IMR-90 (cell line): ENCODE data around the gene GALNT13. TPM values are rescaled to one million over a fixed set of nuclear protein-coding genes. Genes with fewer than 3 reads are reported as not detected.
A peak's percentile ranks its signal among the peaks of the same experiment; 100 is the strongest.

Experiments
- ATAC-seq: fragments of 200-7000 bp; cut with Tn5 transposase; 2 replicates; pipeline ENCODE4 v1.9.1; 2020; ENCODE audit warnings: low read depth, mild to moderate bottlenecking, moderate library complexity
- BruUV-seq: library from RNA; stranded (reverse); fragments of 400-500 nt; replicated peaks from 2 replicates; lab custom pipeline; 2021; lab: Mats Ljungman, UMichigan
- CTCF ChIA-PET: fragments of 300-600 bp; formaldehyde crosslinking; extraction: SDS; loops from one replicate; lab custom pipeline; 2021; ENCODE audit warnings: antibody characterized with exemption; lab: Yijun Ruan, JAX
- POLR2A ChIA-PET: fragments of 300-600 bp; sonication (Branson Sonifier 250); formaldehyde crosslinking; loops from one replicate; lab custom pipeline; 2022; ENCODE audit warnings: antibody characterized with exemption; ENCODE audit not compliant: unreplicated experiment; lab: Charles Lee
- DNase-seq: peaks from one replicate; pipeline ENCODE4 v3.0.0; 2013
- H2AFZ ChIP-seq: replicated peaks from 2 replicates; pipeline ENCODE3; 2013; ENCODE audit warnings: low read length, mild to moderate bottlenecking; ENCODE audit not compliant: poor library complexity
- H2AK5ac ChIP-seq: 2 replicates; pipeline ENCODE4 v1.6.1; 2013; ENCODE audit warnings: low read depth, low read length, inconsistent platforms
- H2AK9ac ChIP-seq: replicated peaks from 2 replicates; pipeline ENCODE3; 2013; ENCODE audit warnings: mild to moderate bottlenecking, low read depth, low read length, moderate library complexity; ENCODE audit not compliant: poor library complexity
- H2BK120ac ChIP-seq: 2 replicates; pipeline ENCODE4 v1.6.1; 2013; ENCODE audit warnings: low read depth, low read length, inconsistent platforms
- H2BK15ac ChIP-seq: 3 replicates; pipeline ENCODE4 v1.6.1; 2013; ENCODE audit warnings: low read depth, low read length, inconsistent platforms
- H2BK20ac ChIP-seq: 2 replicates; pipeline ENCODE4 v1.6.1; 2013; ENCODE audit warnings: low read depth, mild to moderate bottlenecking, inconsistent platforms, low read length, moderate library complexity
- H2BK5ac ChIP-seq: 2 replicates; pipeline ENCODE4 v1.6.1; 2013; ENCODE audit warnings: mild to moderate bottlenecking, low read depth, low read length, inconsistent platforms; ENCODE audit not compliant: poor library complexity, severe bottlenecking
- H3K14ac ChIP-seq: replicated peaks from 2 replicates; pipeline ENCODE4 v1.6.1; 2013; ENCODE audit warnings: low read depth, low read length, inconsistent platforms
- H3K18ac ChIP-seq: 2 replicates; pipeline ENCODE4 v1.6.1; 2013; ENCODE audit warnings: low read depth, low read length, control low read depth
- H3K23ac ChIP-seq: 2 replicates; pipeline ENCODE4 v1.6.1; 2013; ENCODE audit warnings: low read depth, low read length, inconsistent platforms
- H3K27ac ChIP-seq: 2 replicates; pipeline ENCODE4 v1.5.1; 2013; ENCODE audit warnings: mild to moderate bottlenecking, control low read depth, low read length; ENCODE audit not compliant: insufficient read depth
- H3K27me3 ChIP-seq: 2 replicates; pipeline ENCODE4 v1.6.1; 2013; ENCODE audit warnings: low read length; ENCODE audit not compliant: control insufficient read depth, insufficient read depth
- H3K36me3 ChIP-seq: 2 replicates; pipeline ENCODE4 v1.6.1; 2013; ENCODE audit warnings: low read length, mixed read lengths; ENCODE audit not compliant: control insufficient read depth, insufficient read depth
- H3K4ac ChIP-seq: 2 replicates; pipeline ENCODE4 v1.6.1; 2013; ENCODE audit warnings: low read depth, low read length, inconsistent platforms
- H3K4me1 ChIP-seq: 2 replicates; pipeline ENCODE4 v1.6.1; 2013; ENCODE audit warnings: low read length, mixed read lengths; ENCODE audit not compliant: control insufficient read depth, insufficient read depth
- H3K4me2 ChIP-seq: 2 replicates; pipeline ENCODE4 v1.6.1; 2013; ENCODE audit warnings: low read depth, mild to moderate bottlenecking, control low read depth, low read length, moderate library complexity
- H3K4me3 ChIP-seq: 2 replicates; pipeline ENCODE4 v1.5.1; 2013; ENCODE audit warnings: low read depth, mild to moderate bottlenecking, control low read depth, low read length, moderate library complexity; ENCODE audit not compliant: insufficient read depth
- H3K56ac ChIP-seq: 2 replicates; pipeline ENCODE4 v1.6.1; 2013; ENCODE audit warnings: low read length, inconsistent platforms; ENCODE audit not compliant: insufficient read depth; ENCODE audit errors: extremely low read depth
- H3K79me1 ChIP-seq, 2 experiments: 2 replicates each; pipeline ENCODE4 v1.6.1; 2013; ENCODE audit warnings: low read length in 2 of 2, inconsistent platforms in 1 of 2, low read depth in 1 of 2
- H3K9ac ChIP-seq: 2 replicates; pipeline ENCODE4 v1.6.1; 2013; ENCODE audit warnings: low read depth, low read length, control low read depth
- H3K9me1 ChIP-seq: 2 replicates; pipeline ENCODE4 v1.6.1; 2013; ENCODE audit warnings: low read length, inconsistent platforms; ENCODE audit not compliant: insufficient read depth
- H3K9me3 ChIP-seq: 2 replicates; pipeline ENCODE4 v1.6.1; 2013; ENCODE audit warnings: low read length; ENCODE audit not compliant: control insufficient read depth, insufficient read depth
- H4K20me1 ChIP-seq: 2 replicates; pipeline ENCODE4 v1.6.1; 2013; ENCODE audit warnings: low read length, inconsistent platforms; ENCODE audit not compliant: insufficient read depth
- H4K5ac ChIP-seq: 2 replicates; pipeline ENCODE4 v1.6.1; 2013; ENCODE audit warnings: mild to moderate bottlenecking, low read depth, low read length, control low read depth
- H4K8ac ChIP-seq, 2 experiments: 2 replicates each; pipeline ENCODE4 v1.6.1; 2013; ENCODE audit warnings: low read depth in 2 of 2, low read length in 2 of 2, control low read depth in 1 of 2, inconsistent platforms in 1 of 2
- H4K91ac ChIP-seq: 2 replicates; pipeline ENCODE4 v1.6.1; 2013; ENCODE audit warnings: low read depth, low read length, inconsistent platforms; ENCODE audit not compliant: insufficient read depth
- FOS ChIP-seq: fragments of 150-350 bp; IDR thresholded peaks from 2 replicates; pipeline ENCODE4 v1.6.1; 2016; ENCODE audit warnings: low read depth, low read length
- POLR2A ChIP-seq: IDR thresholded peaks from 2 replicates; pipeline ENCODE4 v1.6.1; 2012; ENCODE audit warnings: mild to moderate bottlenecking, low read depth, low read length
- RAD21 ChIP-seq: IDR thresholded peaks from 2 replicates; pipeline ENCODE4 v1.6.1; 2012; ENCODE audit warnings: low read length, improper control_type of control experiment
- WGBS, 2 experiments: methylation state at CpG; one replicate each; pipeline versions ENCODE4 v1.1.5 to v1.1.7; 2013; ENCODE audit warnings: missing lambda C conversion rate in 2 of 2; ENCODE audit not compliant: insufficient read length in 1 of 2; ENCODE audit errors: extremely low coverage in 2 of 2; 5-methylcytosine and 5-hydroxymethylcytosine counted together
- dilution Hi-C: fragments of 300-500 bp; cut with HindIII; formaldehyde crosslinking; loops from one replicate; pipeline ENCODE4 v1.14.3; 2018; ENCODE audit warnings: low sequenced_read_pairs; ENCODE audit not compliant: unreplicated experiment
- in situ Hi-C: fragments of 300-500 bp; cut with MboI; formaldehyde crosslinking; loops from 3 replicates; pipeline ENCODE4 v1.14.3; 2019; ENCODE audit warnings: low sequenced_read_pairs, inconsistent platforms, mixed read lengths
- intact Hi-C: fragments of 100-400 bp; cut with micrococcal nuclease; formaldehyde crosslinking; loops from 2 replicates; pipeline ENCODE4 v1.10.0; 2022
- polyA plus RNA-seq, 3 experiments: library from polyadenylated mRNA; depleted of rRNA; stranded (reverse); fragments of >200 nt; gene quantifications; 2 replicates each; pipeline ENCODE4 v1.2.3, GENCODE V29; 2012; ENCODE audit warnings: low replicate concordance in 1 of 3
- total RNA-seq: library from RNA; depleted of rRNA; stranded (reverse); fragments of >200 nt; gene quantifications from 2 replicates; pipeline ENCODE4 v1.2.3, GENCODE V29; 2012

The GALNT13 gene
- total and polyA plus RNA-seq, 2 of the 4 experiments (the other 2 are of a cell fraction): 0.03 TPM; not detected in 1

- BruUV-seq: no TSS peak
- Histone ChIP-seq H3K27me3 (no peaks in the 10 kb centered on the region), H4K8ac (no peak overlapping the region), H2AFZ (no peak overlapping the region), H2BK5ac (no peak overlapping the region), H3K4ac (no peak overlapping the region), H3K56ac (no peak overlapping the region), H3K36me3 (no peaks in the 10 kb centered on the region), H3K18ac (no peak overlapping the region), H3K9me3 (peaks cover 8% of the 10 kb centered on the region), H2BK15ac (no peak overlapping the region), H3K4me1 (no peaks in the 10 kb centered on the region), H2BK20ac (no peak overlapping the region), H3K23ac (no peak overlapping the region), H4K20me1 (no peaks in the 10 kb centered on the region), H3K27ac (no peak overlapping the region), H3K9me1 (no peaks in the 10 kb centered on the region), H3K4me2 (no peak overlapping the region), H3K79me1 (no peaks in the 10 kb centered on the region), H2AK9ac (no peak overlapping the region), H4K5ac (no peak overlapping the region), H4K91ac (no peak overlapping the region), H3K14ac (no peak overlapping the region), H2AK5ac (no peak overlapping the region), H3K9ac (no peak overlapping the region), H3K4me3 (no peak overlapping the region), H2BK120ac (no peak overlapping the region)
- intact Hi-C loops (loop anchor here (2.0 to 5.0 kb wide), 2 partner anchors 270 to 502 kb away; no protein-coding TSS in a partner anchor), in situ Hi-C loops (no loop called here), dilution Hi-C loops (no loop called here)
- 1% methylated on average over 23 of the region's 56 CpGs; no CpG with 5 or more reads in 1 of the 2 experiments for WGBS, 2 experiments
- POLR2A ChIA-PET: no interaction called here
- CTCF ChIA-PET: no interaction called here
- DNase-seq (no peak), ATAC-seq (peak; percentile 7; the same call in 1 of the 2 replicates)
- TF ChIP-seq POLR2A (no peak), FOS (no peak), RAD21 (no peak)
Observed at GRCh38 chr2:153872311-153873051, 759 bp downstream of the GALNT13 start.
